ENCODE data around the gene RAD23B. TPM values are rescaled to one million over a fixed set of nuclear protein-coding genes. Genes with fewer than 3 reads are reported as not detected.

RAD23B gene
- total RNA-seq, 1 experiment from 2014 or later = 251 TPM

- no peak for ATAC-seq
- H3K36me3 ChIP-seq (ENCODE audit: control insufficient read depth in 1 of 2, insufficient read depth in 2 of 2, low read length in 2 of 2) = 0 out of 4 replicates have a peak, but pooled peaks cover 0 to 5% of the 10 kb centered on the region in 2 experiments
- BruUV-seq (replicated peaks) = no TSS peak
- no peak overlapping the region for H3K27ac ChIP-seq (ENCODE audit: low read depth, low read length)
- no peak overlapping the region for H3K4me3 ChIP-seq (replicated peaks in 1 of 2; ENCODE audit: low read depth in 1 of 2, low read length in 2 of 2)
- H3K4me2 ChIP-seq (ENCODE audit: low read length) = peak overlapping the region; percentile 83
- no peaks in the 10 kb centered on the region for H3K9me3 ChIP-seq (ENCODE audit: control insufficient read depth in 1 of 2, insufficient read depth in 1 of 2, low read depth in 1 of 2, low read length in 2 of 2)
- H3K9ac ChIP-seq (ENCODE audit: low read length) = peak overlapping the region; percentile 6; the same call in 1 of the 2 replicates
- CTCF ChIA-PET = no interaction called here
- RAD21 ChIA-PET (ENCODE audit: low non-redundant PET in 1 of 2, low total read pairs in 2 of 2, uncharacterized antibody in 2 of 2, unreplicated experiment in 2 of 2) = no interaction called here
- peaks cover 22% of the 10 kb centered on the region; the same call in 1 of the 2 replicates for H4K20me1 ChIP-seq (ENCODE audit: insufficient read depth)
- H3K27me3 ChIP-seq (ENCODE audit: insufficient read depth, low read length) = no peaks in the 10 kb centered on the region
- no peak overlapping the region for H2AFZ ChIP-seq (ENCODE audit: low read depth, low read length, poor library complexity, severe bottlenecking)
- no peak for TF ChIP-seq CTCF (IDR thresholded peaks at IDR 0.05 in 2 of 3, conservative IDR thresholded peaks at IDR 0.05 in 1 of 3; ENCODE audit: borderline replicate concordance in 1 of 3, insufficient read depth in 1 of 3, low read depth in 2 of 3, low read length in 2 of 3)
- no peak for TF ChIP-seq RAD21 (IDR thresholded peaks at IDR 0.05; ENCODE audit: low read depth)
- TF ChIP-seq ZFX (IDR thresholded peaks at IDR 0.05) = no peak
- no peak for TF ChIP-seq ATF3 (IDR thresholded peaks at IDR 0.05)
- TF ChIP-seq TCF7L2 (IDR thresholded peaks at IDR 0.05; ENCODE audit: borderline replicate concordance, extremely low read depth, insufficient read depth, insufficient read length) = no peak
- no peak for TF ChIP-seq POLR2AphosphoS5 (IDR thresholded peaks at IDR 0.05; ENCODE audit: low read depth, low read length)
- no peak for TF ChIP-seq CBX3 (IDR thresholded peaks at IDR 0.05; ENCODE audit: low read depth)
- TF ChIP-seq ZBTB33 (IDR thresholded peaks at IDR 0.05; ENCODE audit: extremely low read depth, insufficient replicate concordance, low read length) = no peak
- no peak for TF ChIP-seq POLR2A (IDR thresholded peaks at IDR 0.05; ENCODE audit: borderline replicate concordance, extremely low read depth, insufficient read depth, insufficient read length)
- TF ChIP-seq REST (IDR thresholded peaks at IDR 0.05; ENCODE audit: low read depth) = no peak
- TF ChIP-seq EGR1 (IDR thresholded peaks at IDR 0.05; ENCODE audit: low read depth) = no peak
- TF ChIP-seq SRF (IDR thresholded peaks at IDR 0.05; ENCODE audit: low read depth) = no peak
- TF ChIP-seq EZH2 (IDR thresholded peaks at IDR 0.05) = no peak
- TF ChIP-seq ELF1 (IDR thresholded peaks at IDR 0.05; ENCODE audit: borderline replicate concordance, low read depth) = no peak
- TF ChIP-seq FOSL1 (IDR thresholded peaks at IDR 0.05; ENCODE audit: low read depth) = no peak
- TF ChIP-seq CEBPB (IDR thresholded peaks at IDR 0.05; ENCODE audit: low read depth) = no peak
- TF ChIP-seq SP1 (IDR thresholded peaks at IDR 0.05; ENCODE audit: low read depth) = no peak
- DNase-seq (ENCODE audit: low read depth, low spot score) = no peak
- peaks cover 38% of the 10 kb centered on the region for H3K79me2 ChIP-seq (ENCODE audit: insufficient read depth, low read length)
- POLR2A ChIA-PET = interaction anchor here (1.0 kb wide), 1 partner anchor 14 kb away, joined by 3 read pairs; no protein-coding TSS in a partner anchor
- intact Hi-C loops (cut with micrococcal nuclease) = no loop called here
- H3K9me2 ChIP-seq (ENCODE audit: insufficient read depth) = no peaks in the 10 kb centered on the region
- peaks cover 35 to 58% of the 10 kb centered on the region in 2 experiments for H3K4me1 ChIP-seq (ENCODE audit: control insufficient read depth in 1 of 2, insufficient read depth in 2 of 2, low read length in 2 of 2)
Observed at GRCh38 chr9:107281184-107281583, 1.9 kb upstream of the RAD23B start.
